Measurements from ENCODE around the gene CASP7. TPM values are rescaled to one million over a fixed set of nuclear protein-coding genes. Genes with fewer than 3 reads are reported as not detected.

CASP7 gene
- polyA plus RNA-seq, 3 donors: 9.9 to 26.1 (median 16.0) TPM

GRCh38 chr10:113718969-113719822, 39.5 kb downstream of the CASP7 start:
- H3K4me3 Mint-ChIP-seq: no peak overlapping the region

GRCh38 chr10:113720386-113720785, 40.7 kb downstream of the CASP7 start:
- Histone ChIP-seq H3K79me2 (ENCODE audit: insufficient read depth, low read length) (no peaks in the 10 kb centered on the region), H4K20me1 (ENCODE audit: insufficient read depth, low read length) (peaks cover 5% of the 10 kb centered on the region), H3K27ac (ENCODE audit: low read depth in 1 of 2, low read length in 2 of 2) (no peak overlapping the region), H2AFZ (ENCODE audit: insufficient read depth, low read depth, low read length, poor library complexity, severe bottlenecking) (no peak overlapping the region), H3K4me3 (replicated peaks in 1 of 3; ENCODE audit: low read depth in 2 of 3, low read length in 3 of 3) (no peak overlapping the region), H3K36me3 (replicated peaks in 1 of 2; ENCODE audit: control insufficient read depth in 1 of 2, insufficient read depth in 2 of 2, low read length in 2 of 2) (peaks cover 12 to 58% of the 10 kb centered on the region in 2 donors), H3K4me1 (ENCODE audit: control insufficient read depth in 1 of 2, insufficient read depth in 2 of 2, low read length in 2 of 2) (peaks cover 3 to 9% of the 10 kb centered on the region in 2 donors), H3K9me3 (replicated peaks in 1 of 2; ENCODE audit: control insufficient read depth in 1 of 2, insufficient read depth in 1 of 2, low read length in 2 of 2) (no peaks in the 10 kb centered on the region), H3K9ac (ENCODE audit: insufficient read depth, low read length, poor library complexity, severe bottlenecking) (no peak overlapping the region), H3K27me3 (ENCODE audit: control insufficient read depth in 2 of 2, insufficient read depth in 2 of 2, low read length in 2 of 2) (no peaks in the 10 kb centered on the region), H3K4me2 (replicated peaks; ENCODE audit: extremely low read depth, low read length, poor library complexity, severe bottlenecking) (no peak overlapping the region)
- TF ChIP-seq CTCF (IDR thresholded peaks at IDR 0.05): no peak
- H3K36me3 Mint-ChIP-seq: peaks cover 50 to 60% of the 10 kb centered on the region in 2 donors
- no peak overlapping the region for H3K27ac Mint-ChIP-seq
- intact Hi-C loops (cut with micrococcal nuclease): no loop called here
- peaks cover 0 to 1% (median 0%) of the 10 kb centered on the region in 3 donors for H3K27me3 Mint-ChIP-seq (ENCODE audit: low read depth in 3 of 3)
- H3K4me3 Mint-ChIP-seq: no peak overlapping the region
- H3K9me3 Mint-ChIP-seq: peaks cover 0 to 2% (median 0%) of the 10 kb centered on the region in 7 donors
- DNase-seq: no peak
- peaks cover 12% of the 10 kb centered on the region for H3K4me1 Mint-ChIP-seq
- WGBS (ENCODE audit: insufficient coverage): 100% methylated on average over 6 of the region's 8 CpGs

More at GRCh38 chr10:113718969-113719822, 39.5 kb downstream of the CASP7 start:
- no peak overlapping the region for H3K27ac ChIP-seq (ENCODE audit: low read depth in 1 of 2, low read length in 2 of 2)
- H3K4me2 ChIP-seq (replicated peaks; ENCODE audit: extremely low read depth, low read length, poor library complexity, severe bottlenecking): no peak overlapping the region
- peaks cover 5% of the 10 kb centered on the region for H4K20me1 ChIP-seq (ENCODE audit: insufficient read depth, low read length)
- WGBS (ENCODE audit: insufficient coverage): 92% methylated on average over 11 of the region's 21 CpGs
- Mint-ChIP-seq H3K4me1 (peaks cover 12% of the 10 kb centered on the region), H3K9me3 (peaks cover 0 to 5% (median 0%) of the 10 kb centered on the region in 7 donors), H3K27me3 (ENCODE audit: low read depth in 3 of 3) (no peaks in the 10 kb centered on the region), H3K27ac (peak overlapping the region in 1 of 7 donors; percentile 39), H3K36me3 (peaks cover 42 to 55% of the 10 kb centered on the region in 2 donors)
- H2AFZ ChIP-seq (ENCODE audit: insufficient read depth, low read depth, low read length, poor library complexity, severe bottlenecking): no peak overlapping the region
- H3K4me1 ChIP-seq (ENCODE audit: control insufficient read depth in 1 of 2, insufficient read depth in 2 of 2, low read length in 2 of 2): peaks cover 3 to 9% of the 10 kb centered on the region in 2 donors
- intact Hi-C loops (cut with micrococcal nuclease): no loop called here
- H3K9me3 ChIP-seq (replicated peaks in 1 of 2; ENCODE audit: control insufficient read depth in 1 of 2, insufficient read depth in 1 of 2, low read length in 2 of 2): no peaks in the 10 kb centered on the region
- peak in 1 of 3 donors; percentile 24 for DNase-seq
- no peak for TF ChIP-seq CTCF (IDR thresholded peaks at IDR 0.05)
- peaks cover 7 to 46% of the 10 kb centered on the region in 2 donors for H3K36me3 ChIP-seq (replicated peaks in 1 of 2; ENCODE audit: control insufficient read depth in 1 of 2, insufficient read depth in 2 of 2, low read length in 2 of 2)
- no peaks in the 10 kb centered on the region for H3K27me3 ChIP-seq (ENCODE audit: control insufficient read depth in 2 of 2, insufficient read depth in 2 of 2, low read length in 2 of 2)
- H3K79me2 ChIP-seq (ENCODE audit: insufficient read depth, low read length): no peaks in the 10 kb centered on the region
- no peak overlapping the region for H3K9ac ChIP-seq (ENCODE audit: insufficient read depth, low read length, poor library complexity, severe bottlenecking)
- no peak overlapping the region for H3K4me3 ChIP-seq (replicated peaks in 1 of 3; ENCODE audit: low read depth in 2 of 3, low read length in 3 of 3)

Measured in CD14-positive monocyte (primary cell).